Tibial nerve (tissue), 4 donors: ENCODE data around the gene ADIRF. TPM values are rescaled to one million over a fixed set of nuclear protein-coding genes. Genes with fewer than 3 reads are reported as not detected.
A peak's percentile ranks its signal among the peaks of the same experiment; 100 is the strongest.

Experiments used
- DNase-seq, 2 donors: peaks; one replicate each; pipeline ENCODE4 v3.0.0-alpha.2; 2019; ENCODE audit warnings: low spot score in 2 of 2
- H3K27ac ChIP-seq, 4 donors: fragments of 200-600 bp; sonication (generic) in 3 of 4; one replicate each; pipeline ENCODE4 v1.5.1; 2017 to 2019; ENCODE audit warnings: mild to moderate bottlenecking in 1 of 4
- H3K27me3 ChIP-seq, 2 donors: fragments of 200-600 bp; sonication (generic) in 1 of 2; one replicate each; pipeline versions ENCODE4 v1.5.1 to v1.6.0; 2017 to 2019
- H3K36me3 ChIP-seq, 3 donors: fragments of 200-600 bp; sonication (generic); one replicate each; pipeline ENCODE4 v1.5.1; 2018 to 2019
- H3K4me1 ChIP-seq, 4 donors: fragments of 200-600 bp; sonication (generic) in 3 of 4; one replicate each; pipeline ENCODE4 v1.5.1; 2017 to 2019
- H3K4me3 ChIP-seq, 4 donors: fragments of 200-600 bp; sonication (generic) in 3 of 4; one replicate each; pipeline ENCODE4 v1.5.1; 2017 to 2019; ENCODE audit warnings: mild to moderate bottlenecking in 1 of 4, moderate library complexity in 1 of 4
- H3K9me3 ChIP-seq, 4 donors: fragments of 200-600 bp; sonication (generic) in 3 of 4; one replicate each; pipeline ENCODE4 v1.5.1; 2017 to 2019
- EP300 ChIP-seq, 2 donors: sonication (generic); formaldehyde crosslinking; IDR thresholded peaks; one replicate each; pipeline ENCODE4 v1.6.1; 2017; ENCODE audit warnings: antibody characterized with exemption in 2 of 2, mild to moderate bottlenecking in 1 of 2
- POLR2A ChIP-seq, 2 donors: fragments of 450-650 bp; IDR thresholded peaks; one replicate each; pipeline ENCODE4 v1.6.1; 2017; ENCODE audit warnings: antibody characterized with exemption in 2 of 2, mild to moderate bottlenecking in 2 of 2, moderate library complexity in 2 of 2
- WGBS, 2 donors: methylation state at CpG; one replicate each; pipeline ENCODE4 v1.1.5; 2018; 5-methylcytosine and 5-hydroxymethylcytosine counted together
- total RNA-seq, 4 donors: library from RNA; depleted of rRNA; stranded (reverse); fragments of >200 nt; gene quantifications; one replicate each; pipeline ENCODE4 v1.1.0, GENCODE V29; 2016
- TF ChIP-seq, protein P1 (sequence below), 5 experiments: fragments of 200-600 bp in 3 of 5; fragments of 450-650 bp in 2 of 5; sonication (generic) in 3 of 5; IDR thresholded peaks; one replicate each; pipeline ENCODE4 v1.5.1; 2016 to 2019; ENCODE audit warnings: antibody characterized with exemption in 5 of 5, mild to moderate bottlenecking in 3 of 5, moderate library complexity in 2 of 5

The ADIRF gene
- total RNA-seq, 4 donors from 2014 or later, result 703 to 1,895 (median 1,121) TPM

DNA sequence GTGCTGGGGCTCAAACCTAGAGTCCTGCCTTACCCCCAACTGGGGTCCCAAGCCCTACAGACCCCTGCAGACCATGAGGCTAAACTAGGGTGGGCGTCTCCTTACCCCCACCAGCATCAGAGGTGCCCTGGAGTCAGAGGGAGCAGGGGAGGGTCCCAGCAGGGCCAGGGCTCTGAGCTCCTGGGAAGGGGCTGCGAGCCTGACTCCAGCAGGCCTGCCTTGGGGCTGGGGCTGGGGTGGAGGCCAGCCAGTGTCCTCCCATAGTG, 8.6 kb upstream of the ADIRF start:
- peak overlapping the region in 2 of 4 donors; percentile 15 to 44 for H3K4me3 ChIP-seq
- no peaks in the 10 kb centered on the region for H3K9me3 ChIP-seq
- 58 to 100% methylated on average over 2 of the region's 2 CpGs for WGBS, 2 donors
- H3K27ac ChIP-seq, result peak overlapping the region; percentile 67 to 94 (median 84)
- peaks cover 3 to 83% (median 46%) of the 10 kb centered on the region in 4 donors for H3K4me1 ChIP-seq
- no peak for TF ChIP-seq EP300 (IDR thresholded peaks at IDR 0.05)
- no peak for TF ChIP-seq POLR2A (IDR thresholded peaks at IDR 0.05)
- TF ChIP-seq, protein P1, sequence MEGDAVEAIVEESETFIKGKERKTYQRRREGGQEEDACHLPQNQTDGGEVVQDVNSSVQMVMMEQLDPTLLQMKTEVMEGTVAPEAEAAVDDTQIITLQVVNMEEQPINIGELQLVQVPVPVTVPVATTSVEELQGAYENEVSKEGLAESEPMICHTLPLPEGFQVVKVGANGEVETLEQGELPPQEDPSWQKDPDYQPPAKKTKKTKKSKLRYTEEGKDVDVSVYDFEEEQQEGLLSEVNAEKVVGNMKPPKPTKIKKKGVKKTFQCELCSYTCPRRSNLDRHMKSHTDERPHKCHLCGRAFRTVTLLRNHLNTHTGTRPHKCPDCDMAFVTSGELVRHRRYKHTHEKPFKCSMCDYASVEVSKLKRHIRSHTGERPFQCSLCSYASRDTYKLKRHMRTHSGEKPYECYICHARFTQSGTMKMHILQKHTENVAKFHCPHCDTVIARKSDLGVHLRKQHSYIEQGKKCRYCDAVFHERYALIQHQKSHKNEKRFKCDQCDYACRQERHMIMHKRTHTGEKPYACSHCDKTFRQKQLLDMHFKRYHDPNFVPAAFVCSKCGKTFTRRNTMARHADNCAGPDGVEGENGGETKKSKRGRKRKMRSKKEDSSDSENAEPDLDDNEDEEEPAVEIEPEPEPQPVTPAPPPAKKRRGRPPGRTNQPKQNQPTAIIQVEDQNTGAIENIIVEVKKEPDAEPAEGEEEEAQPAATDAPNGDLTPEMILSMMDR (IDR thresholded peaks at IDR 0.05), result no peak
- H3K36me3 ChIP-seq, result no peaks in the 10 kb centered on the region
- no peak for DNase-seq
- no peaks in the 10 kb centered on the region for H3K27me3 ChIP-seq

DNA sequence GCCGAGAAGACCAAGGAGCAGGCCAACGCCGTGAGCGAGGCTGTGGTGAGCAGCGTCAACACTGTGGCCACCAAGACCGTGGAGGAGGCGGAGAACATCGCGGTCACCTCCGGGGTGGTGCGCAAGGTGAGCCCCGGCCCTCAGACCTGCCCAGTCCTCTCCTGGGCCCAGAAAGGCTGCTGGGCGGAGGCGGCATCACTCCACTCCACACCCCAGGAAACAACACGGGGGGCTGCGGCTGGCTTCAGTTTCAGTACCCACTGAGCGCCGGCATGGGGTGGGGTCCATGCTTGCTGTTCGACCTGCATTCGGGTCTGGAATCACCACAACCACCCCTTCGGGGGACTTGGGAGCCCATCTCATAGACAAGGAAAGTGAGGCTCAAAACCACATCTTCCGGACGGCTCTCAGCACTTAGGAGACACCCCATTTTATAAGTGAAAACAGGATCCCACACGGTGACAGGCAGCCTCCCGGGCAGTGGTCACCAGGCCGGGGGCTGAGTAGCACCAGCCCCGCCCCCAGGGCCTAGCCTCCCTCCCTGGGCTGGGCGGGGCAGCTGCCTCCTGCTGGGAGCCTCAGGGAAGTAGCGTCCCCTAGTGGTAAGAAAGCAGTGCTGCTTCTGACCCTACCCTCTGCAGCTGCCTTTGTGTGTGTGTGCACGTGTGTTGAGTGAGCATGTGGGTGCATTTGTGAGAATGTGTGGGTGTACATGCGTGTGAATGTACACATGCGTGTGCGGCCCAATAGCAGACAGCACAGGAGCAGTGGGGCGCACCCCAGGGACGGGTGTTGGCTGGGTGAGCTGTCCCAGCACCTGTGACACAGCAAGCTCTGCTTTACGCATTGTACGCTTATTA, 8.0 kb upstream of the ADIRF start:
- peaks cover 0 to 81% (median 41%) of the 10 kb centered on the region in 4 donors for H3K4me1 ChIP-seq
- peak in 1 of 2 donors; percentile 19 for DNase-seq
- peak overlapping the region in 1 of 4 donors; percentile 44 for H3K4me3 ChIP-seq

DNA sequence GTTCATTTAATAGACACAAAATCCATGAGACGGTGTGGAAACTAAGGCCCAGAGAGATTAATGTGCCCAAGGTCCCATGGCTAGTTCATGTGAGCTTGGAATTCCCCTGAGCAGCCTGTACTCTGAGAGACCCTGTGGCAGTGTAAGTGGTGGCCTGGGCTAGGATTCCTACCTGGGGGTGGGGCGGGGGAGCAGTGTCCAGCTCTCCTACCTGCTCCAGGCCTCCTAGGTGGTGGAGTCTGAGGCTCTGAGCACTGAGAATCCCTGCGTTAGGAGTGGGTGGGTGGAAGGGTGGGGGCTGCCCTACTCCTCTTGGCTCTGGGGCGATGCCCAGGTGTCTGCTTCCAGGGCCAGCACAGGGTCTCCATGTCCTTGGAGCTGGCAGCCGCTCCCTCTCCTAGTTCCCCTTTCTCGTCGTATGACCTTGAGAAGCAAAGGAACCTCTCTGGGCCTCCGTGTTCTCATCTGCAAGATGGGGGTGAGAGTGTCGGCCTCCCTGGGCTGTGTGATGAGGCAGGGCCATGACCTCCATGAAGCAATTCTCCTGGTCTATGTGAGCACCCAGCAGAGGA, 7.3 kb upstream of the ADIRF start:
- H3K9me3 ChIP-seq, result no peaks in the 10 kb centered on the region
- TF ChIP-seq EP300 (IDR thresholded peaks at IDR 0.05) (no peak), POLR2A (IDR thresholded peaks at IDR 0.05) (no peak)
- TF ChIP-seq, protein P1 (IDR thresholded peaks at IDR 0.05), result no peak
- peaks cover 0 to 81% (median 38%) of the 10 kb centered on the region in 4 donors for H3K4me1 ChIP-seq
- no peaks in the 10 kb centered on the region for H3K27me3 ChIP-seq
- H3K27ac ChIP-seq, result peak overlapping the region in 1 of 4 donors; percentile 18
- no peak for DNase-seq
- H3K4me3 ChIP-seq, result no peak overlapping the region
- no peaks in the 10 kb centered on the region for H3K36me3 ChIP-seq
- 84 to 88% methylated on average over 8 to 9 of the region's 9 CpGs for WGBS, 2 donors

More for the DNA sequence above, 8.0 kb upstream of the ADIRF start:
- peak in 1 of 2 donors; percentile 18 for TF ChIP-seq EP300 (IDR thresholded peaks at IDR 0.05)
- TF ChIP-seq, protein P1 (IDR thresholded peaks at IDR 0.05), result peak; percentile 77 to 96 (median 94)
- no peak for TF ChIP-seq POLR2A (IDR thresholded peaks at IDR 0.05)
- no peaks in the 10 kb centered on the region for H3K9me3 ChIP-seq
- peak overlapping the region; percentile 67 to 94 (median 84) for H3K27ac ChIP-seq
- H3K27me3 ChIP-seq, result no peaks in the 10 kb centered on the region
- WGBS, 2 donors, result 69 to 77% methylated on average over 30 to 34 of the region's 37 CpGs
- no peaks in the 10 kb centered on the region for H3K36me3 ChIP-seq

DNA sequence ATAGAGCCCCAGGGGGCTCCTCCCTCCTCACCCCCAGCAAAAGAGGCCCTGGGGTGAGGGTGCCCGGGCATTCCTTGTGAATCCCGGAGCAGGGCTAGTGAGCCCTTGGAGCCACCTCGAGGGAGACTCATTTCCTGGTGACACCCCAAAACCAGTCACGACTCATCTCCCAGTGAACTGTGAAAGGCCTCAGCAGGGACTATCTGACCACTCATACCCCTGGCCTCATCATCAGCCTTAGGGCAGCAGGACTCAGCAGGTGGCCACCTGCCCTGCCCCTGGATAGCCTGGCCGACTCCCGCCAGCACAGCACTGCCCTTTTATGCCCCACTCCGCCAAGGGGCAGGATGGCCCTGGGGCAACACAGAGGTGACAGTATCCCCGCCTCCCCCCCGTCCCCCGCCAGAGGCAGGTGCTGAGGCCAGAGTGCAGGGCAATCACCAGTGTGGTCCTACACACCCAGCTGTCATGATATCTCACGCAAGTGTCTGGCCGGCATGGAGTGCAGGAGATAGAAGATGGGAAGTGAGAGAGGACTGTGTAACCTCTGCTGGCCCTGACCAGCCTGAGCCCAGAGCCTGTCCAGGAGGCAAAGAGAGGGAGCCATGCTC, 6.7 kb upstream of the ADIRF start:
- H3K36me3 ChIP-seq, result no peaks in the 10 kb centered on the region
- TF ChIP-seq, protein P1 (IDR thresholded peaks at IDR 0.05), result no peak
- TF ChIP-seq EP300 (IDR thresholded peaks at IDR 0.05), result no peak
- TF ChIP-seq POLR2A (IDR thresholded peaks at IDR 0.05), result no peak
- no peaks in the 10 kb centered on the region for H3K27me3 ChIP-seq
- DNase-seq, result no peak
- peak overlapping the region in 1 of 4 donors; percentile 18 for H3K27ac ChIP-seq
- no peaks in the 10 kb centered on the region for H3K9me3 ChIP-seq
- peaks cover 0 to 81% (median 43%) of the 10 kb centered on the region in 4 donors for H3K4me1 ChIP-seq
- no peak overlapping the region for H3K4me3 ChIP-seq
- 86 to 93% methylated on average over 6 of the region's 12 CpGs for WGBS, 2 donors
